ENCODE results near the gene SHANK2.

GRCh38 chr11:71253794-71254193, 1.4 kb upstream of the SHANK2 start:
- no peak for TF ChIP-seq SUZ12 (IDR thresholded peaks at IDR 0.05; ENCODE audit: extremely low read depth, insufficient read depth, insufficient read length)
- no peak for TF ChIP-seq ZNF274 (IDR thresholded peaks at IDR 0.05; ENCODE audit: low read depth, low read length)
